NCI-H1930 (cell line): ENCODE measurements around the gene EEFSEC.

Experiments
- DNase-seq, 2 experiments: peaks; one replicate each; lab custom pipeline; 2025; lab: John Stamatoyannopoulos, UW

EEFSEC gene

DNA sequence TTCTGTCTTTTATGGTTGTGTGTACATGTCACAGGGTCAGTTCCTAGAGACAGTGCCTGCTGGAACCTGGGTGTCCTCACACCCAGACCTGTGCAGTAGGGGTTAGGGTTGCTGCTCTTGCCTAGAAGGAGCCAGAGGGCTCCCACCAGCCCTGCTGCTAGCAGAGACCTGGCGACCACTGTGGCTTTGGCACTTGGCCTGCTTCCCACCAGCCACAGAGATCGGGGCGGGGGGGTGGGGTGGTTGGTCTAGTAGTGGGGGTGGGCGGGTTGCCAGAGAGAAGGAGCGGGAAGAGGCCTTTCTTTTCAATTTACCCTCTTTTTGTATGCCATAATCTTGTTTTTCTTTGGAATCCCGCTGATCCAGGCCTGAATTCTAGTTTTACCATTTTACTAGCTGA is 29.4 kb downstream of the EEFSEC start:
- no peak for DNase-seq

DNA sequence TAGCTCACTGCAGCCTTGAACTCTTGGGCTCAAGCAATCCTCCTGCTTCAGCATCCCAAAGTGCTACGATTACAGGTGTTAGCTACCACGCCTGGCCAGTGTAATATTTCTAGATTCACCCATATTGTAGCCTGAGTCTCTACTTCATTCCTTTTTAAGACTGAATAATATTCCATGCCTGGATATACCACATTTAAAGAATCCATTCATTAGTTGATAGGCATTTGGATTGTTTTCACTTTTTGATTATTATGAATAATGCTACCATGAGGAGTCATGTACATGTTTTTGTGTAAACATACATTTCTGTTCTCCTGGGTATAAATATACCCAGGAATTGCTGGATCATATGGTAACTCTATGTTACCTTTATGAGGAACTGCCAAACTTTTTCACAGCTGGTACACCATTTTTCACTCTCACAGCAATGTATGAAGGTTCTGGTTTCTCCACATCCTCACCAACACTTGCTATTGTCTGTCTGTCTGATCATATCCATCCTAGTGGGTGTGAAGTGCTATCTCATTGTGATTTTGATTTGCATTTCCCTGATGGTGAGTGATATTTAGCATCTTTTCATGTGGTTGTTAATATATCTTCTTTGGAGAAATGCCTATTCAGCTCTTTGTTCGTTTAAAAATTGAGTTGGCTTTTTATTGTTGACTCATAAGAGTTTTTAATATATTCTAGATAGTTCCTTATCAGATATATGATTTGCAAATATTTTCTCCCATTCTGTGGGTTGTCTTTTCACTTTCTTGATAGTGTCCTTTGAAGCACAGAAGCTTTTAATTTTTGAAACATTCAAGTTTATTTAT is 32.6 kb downstream of the EEFSEC start:
- DNase-seq, result no peak

DNA sequence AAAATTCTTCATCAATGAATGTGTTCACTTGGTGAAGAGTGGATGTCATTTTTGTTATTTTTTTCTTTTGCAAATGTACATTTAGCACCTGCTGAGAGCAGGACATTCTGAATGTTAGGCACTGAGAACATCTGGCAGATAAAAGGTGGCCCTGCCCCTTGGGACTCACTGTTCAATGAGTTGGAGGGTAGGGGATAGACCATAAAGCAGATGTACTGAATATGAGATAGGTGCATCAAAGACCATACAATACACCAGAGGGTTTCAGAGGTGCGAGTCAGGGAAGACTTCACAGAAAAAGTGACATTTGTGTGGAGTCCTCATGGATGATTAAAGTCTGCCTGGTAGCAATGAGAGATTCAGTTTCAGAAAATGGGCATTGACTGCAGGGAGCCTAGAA is 34.2 kb downstream of the EEFSEC start:
- no peak for DNase-seq

DNA sequence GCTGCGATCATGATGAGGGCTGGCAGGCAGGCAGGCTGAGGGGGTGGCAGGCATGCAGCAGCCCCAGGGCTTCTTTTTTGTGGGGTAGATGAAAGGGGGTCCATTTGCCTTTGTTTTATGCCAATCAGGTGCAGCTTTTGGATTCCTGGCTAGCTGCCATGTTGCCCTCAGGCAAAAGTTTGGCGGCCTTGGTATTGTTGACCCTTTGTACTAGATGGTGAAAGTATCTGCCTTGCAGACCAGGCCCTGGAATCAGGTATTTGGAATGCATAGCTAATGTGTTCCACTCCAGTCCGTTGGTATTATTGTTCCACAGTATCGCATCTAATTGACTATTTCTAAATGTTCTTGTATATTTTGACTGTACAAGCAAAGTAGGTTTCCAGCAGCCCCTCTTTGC is 35.0 kb downstream of the EEFSEC start:
- no peak for DNase-seq

DNA sequence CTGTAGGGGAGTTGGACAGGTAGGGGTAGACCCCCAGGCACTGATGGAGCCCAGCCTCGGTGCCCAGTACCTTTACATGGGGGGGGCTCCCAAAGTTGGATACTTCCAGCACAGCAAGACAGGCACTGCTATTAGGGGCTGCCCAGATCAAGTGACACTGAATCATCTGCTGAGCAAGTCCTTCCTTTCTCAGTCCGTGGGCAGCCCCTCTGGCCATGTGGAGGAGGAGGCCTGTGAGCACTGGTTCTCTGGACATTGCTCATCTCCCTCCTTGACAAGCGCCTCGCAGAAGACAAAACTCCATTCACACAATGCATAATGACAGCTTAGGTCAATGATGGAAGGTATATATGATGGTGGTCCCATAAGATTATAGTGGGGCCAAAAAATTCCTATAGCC is 35.7 kb downstream of the EEFSEC start:
- no peak for DNase-seq

DNA sequence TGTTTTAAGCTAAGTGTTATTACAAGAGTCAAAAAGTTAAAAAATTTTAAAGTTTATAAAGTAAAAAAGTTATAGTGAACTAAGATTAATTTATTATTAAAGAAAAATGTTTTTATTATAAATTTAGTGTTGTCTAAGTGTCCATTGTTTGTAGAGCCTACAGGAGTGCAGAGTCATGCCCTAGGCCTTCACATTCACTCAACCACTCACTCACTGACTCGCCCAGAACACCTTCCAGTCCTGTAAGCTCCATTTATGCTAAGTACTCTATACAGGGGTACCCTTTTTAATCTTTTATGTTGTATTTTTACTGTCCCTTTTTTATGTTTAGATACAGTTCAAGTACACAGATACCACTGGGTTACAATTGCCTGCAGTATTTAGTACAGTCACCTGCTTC is 37.2 kb downstream of the EEFSEC start:
- DNase-seq, result no peak

DNA sequence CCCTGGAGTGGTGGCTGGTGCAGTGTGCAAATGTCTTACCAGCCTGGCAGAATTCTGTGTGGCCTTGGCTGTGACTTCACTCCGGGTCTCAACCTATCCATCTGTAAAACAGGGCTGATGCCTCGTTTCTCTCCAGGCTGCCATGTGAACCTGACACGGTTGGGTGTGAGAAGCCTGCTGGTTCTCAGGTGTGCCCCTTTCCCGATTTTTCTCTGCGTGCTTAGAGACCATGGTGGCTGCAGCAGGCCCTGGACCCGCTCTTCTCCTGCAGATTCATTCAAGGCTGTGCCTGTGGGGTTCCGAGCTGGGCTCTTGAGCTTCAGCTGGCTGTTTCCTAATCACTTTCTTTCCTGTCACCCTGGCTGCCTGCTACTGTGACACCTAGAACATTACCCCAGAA is 38.9 kb downstream of the EEFSEC start:
- DNase-seq, result no peak

DNA sequence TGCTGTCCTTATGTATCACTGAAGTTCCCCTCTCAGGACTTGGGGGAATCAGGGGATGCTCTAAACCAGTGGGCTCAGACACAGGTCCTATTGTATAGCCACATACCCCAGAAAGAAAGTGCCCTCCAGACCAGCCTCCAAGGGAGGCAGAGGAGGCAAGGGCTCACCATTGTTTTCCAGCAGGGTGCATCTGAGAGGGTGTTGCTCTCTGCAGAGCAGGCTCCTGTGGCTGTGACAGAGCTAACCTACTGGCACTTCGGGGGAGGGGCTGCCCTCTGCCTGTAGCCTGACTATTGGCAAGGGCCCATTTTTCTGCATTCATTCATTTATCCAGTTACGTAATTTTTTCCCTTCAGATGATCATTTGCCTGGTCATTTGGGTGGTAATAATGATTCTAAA is 39.9 kb downstream of the EEFSEC start:
- no peak for DNase-seq

DNA sequence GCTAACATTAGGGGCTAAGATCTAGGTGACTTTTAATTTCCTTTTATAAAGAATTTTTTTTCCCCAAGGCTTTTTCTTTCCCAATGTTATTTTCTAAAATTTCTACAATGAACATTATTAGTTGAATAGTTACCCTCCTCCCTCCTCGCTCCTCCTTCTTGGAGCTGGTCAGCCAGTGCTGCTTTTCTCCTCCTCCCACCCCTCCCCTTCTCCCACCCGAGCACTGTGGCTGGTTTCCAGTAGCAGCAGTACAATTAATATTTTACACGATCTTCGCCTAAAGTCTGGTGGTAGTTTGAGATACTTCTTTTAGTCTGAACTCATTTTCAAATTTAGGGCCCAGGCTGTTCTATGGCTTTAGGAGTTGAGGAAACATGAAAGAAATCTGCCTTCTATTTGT is 41.6 kb downstream of the EEFSEC start:
- DNase-seq, result no peak

DNA sequence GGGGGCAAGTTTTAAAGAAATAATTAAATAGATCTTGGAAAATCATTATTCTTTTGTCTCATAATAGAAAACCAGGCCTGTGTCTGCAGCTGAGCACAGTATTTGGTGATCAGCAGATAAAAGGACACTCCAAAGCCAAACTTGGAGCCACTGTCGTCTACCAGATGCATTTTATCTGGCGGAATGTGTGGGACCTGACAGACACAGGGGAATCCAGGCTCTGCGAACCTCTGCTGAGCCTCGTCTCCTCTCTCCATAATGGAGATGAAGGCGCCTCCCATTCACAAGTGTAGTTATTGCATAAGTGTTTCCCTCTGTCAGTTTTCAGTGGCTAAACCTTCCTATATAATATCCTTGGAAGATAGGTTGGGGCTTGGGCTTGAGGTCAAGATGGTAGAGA is 42.1 kb downstream of the EEFSEC start:
- DNase-seq, result no peak

DNA sequence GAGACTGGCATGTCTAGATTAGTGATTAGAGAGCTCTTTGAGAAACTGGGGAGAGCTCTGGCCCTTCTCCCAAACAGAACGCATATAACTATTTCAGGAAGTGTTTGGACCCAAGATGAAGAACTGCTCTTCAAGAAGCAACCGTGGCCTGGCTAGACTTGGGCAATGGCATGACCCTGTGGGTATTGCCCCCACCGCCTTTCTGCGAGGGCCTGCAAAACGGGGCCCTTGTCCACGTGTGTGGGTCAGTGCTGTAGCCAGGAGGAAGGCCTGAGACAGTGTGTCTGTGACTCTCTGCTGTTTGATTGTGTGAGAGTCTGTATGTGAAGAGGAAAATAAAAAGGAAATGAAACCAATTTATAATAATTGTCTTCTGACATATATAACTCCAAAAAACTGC is 42.5 kb downstream of the EEFSEC start:
- no peak for DNase-seq

DNA sequence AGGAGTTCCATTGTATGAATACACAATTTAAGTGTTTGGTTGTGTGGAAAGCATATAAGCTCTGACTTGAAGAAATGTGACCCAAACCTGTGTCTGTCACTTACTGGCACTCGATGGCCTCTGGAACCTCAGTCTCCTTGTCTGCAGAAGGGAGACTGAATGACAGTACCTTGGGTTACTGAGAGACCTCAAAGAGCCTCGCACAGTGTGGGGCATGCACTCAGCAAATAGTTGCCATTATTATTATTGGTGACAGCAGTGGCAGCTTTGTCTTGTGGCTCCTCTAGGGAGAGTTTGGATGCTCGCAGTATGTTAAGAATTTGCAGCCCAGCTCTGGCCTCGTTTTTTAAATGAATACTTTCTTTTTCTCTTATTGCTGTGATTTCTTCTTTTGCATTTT is 43.4 kb downstream of the EEFSEC start:
- no peak for DNase-seq

DNA sequence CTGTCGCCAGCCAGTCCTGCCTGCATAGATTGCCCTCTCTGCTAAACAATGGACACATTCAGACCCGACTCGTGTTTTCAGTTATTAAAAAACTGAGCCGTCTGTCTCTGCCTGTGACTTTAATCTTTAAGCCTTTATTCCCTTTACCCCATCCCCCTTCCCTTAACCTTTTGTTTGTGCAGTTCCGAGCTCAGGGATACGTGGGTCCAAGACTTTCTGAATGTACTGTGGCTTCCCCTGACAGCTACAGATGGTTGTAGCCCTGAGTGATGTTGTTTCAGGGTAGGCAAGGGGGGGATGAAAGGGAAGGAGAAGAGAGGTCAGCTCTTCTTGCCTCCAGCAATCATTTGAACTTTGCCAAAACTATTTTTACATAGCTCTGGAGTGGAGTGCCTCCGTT is 44.6 kb downstream of the EEFSEC start:
- no peak for DNase-seq

DNA sequence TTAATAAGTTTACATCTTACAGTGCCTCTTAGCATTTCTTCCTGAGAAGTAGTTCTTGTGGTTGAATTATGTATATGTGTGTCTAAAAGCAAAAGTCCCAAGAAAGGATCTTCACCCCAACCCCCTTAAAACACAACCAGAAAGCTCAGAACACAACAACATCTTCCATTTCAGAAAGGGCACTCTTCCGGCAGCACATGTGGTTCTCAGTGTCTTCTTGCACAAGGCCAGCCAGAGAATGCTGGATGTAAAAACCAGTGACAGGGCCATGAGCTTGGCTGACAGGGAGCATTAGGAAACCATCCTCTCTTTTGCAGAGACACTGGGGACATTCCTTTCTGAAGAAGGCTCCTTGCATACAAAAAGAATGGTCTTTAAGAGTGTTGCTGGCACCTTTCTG is 45.0 kb downstream of the EEFSEC start:
- no peak for DNase-seq

DNA sequence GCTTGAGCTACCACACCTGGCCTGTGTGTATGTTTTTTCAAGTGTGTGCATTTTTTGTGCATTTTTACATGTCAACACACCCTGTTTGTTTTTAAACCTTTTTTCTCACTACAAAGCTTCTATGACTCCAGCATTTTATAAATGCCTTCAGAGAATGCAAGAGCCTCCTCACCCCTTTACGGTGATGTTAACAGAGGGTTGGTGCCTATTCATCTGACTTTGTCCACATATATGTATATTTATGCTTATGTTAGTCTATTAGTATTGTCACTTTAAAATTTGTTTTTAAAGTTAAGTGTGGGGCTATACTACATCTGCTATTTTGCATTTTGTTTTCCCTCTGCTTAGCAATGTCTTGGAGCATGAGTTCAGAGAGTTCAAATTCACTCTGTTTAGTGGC is 45.8 kb downstream of the EEFSEC start:
- DNase-seq, result no peak

DNA sequence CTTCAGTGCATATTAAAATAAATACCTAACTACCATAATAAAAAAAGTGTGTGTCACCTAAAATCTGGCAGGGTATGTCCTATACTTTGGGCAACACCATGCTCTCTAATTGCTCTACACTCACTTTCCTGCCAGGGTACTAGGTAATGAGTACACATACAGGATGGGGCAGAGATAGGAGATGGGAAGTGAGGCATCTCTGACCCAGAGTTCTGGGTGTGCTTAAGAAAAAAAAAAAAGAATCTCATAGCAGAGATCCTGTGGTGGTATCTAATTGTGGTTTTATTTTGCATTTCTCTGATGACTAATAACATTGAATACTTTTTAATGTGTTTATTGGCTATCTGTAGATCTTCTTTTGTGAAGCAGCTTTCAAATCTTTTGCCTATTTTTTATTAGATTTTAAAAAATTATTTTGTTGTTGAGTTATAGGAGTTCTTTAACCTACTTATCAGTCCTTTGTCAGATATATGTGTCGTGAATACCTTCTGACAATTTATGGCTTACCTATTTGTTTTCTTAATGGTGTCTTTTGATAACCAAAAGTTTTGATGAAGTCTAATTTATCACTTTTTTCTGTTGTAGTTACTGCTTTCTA is 48.0 kb downstream of the EEFSEC start:
- no peak for DNase-seq

DNA sequence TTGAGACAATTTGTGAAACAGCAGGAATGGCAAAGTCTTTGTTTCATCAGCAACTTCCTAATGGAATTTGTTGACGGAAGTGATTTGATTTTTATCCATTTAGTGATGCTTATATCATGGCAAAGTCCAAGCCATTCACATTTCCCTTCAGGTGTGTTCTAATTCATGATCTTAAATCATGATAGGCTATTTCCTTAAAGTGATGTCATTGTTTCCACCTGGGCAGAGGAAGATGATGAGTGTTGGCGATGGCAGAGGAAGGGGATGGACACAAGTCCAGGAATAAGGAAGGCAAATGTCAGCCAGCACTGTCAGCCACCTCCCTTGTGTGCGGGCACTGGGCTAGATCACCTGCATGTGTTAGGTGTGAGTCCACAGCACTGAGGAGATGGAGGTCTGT is 49.9 kb downstream of the EEFSEC start:
- DNase-seq, result no peak

DNA sequence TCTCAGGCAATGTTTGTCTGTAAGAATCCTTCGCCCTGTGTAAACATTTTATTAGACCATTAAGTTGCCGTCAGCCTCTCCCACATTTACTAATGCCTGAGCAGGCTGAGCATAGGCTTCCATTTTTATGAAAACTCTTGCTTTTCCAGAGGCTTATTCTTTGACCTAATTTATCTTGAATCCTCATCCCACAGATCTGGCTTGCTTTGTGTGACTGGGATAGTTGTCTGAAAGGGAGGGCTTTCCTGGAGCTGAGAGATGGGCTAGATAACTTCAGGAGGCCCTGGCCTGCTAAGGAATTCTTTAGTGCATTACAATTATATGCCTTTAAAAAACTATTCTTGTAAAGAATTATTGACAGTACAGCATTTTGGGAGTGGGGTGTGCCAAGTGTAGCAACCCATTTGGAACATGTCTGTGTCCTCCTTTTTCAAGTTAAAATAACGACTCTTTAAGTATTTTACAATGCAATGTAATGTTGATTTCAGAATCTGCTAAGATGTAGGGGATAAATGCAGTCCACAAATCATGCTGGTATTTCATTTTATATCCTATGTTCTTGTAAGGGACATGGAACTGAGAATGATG is 52.4 kb downstream of the EEFSEC start:
- DNase-seq, result no peak

DNA sequence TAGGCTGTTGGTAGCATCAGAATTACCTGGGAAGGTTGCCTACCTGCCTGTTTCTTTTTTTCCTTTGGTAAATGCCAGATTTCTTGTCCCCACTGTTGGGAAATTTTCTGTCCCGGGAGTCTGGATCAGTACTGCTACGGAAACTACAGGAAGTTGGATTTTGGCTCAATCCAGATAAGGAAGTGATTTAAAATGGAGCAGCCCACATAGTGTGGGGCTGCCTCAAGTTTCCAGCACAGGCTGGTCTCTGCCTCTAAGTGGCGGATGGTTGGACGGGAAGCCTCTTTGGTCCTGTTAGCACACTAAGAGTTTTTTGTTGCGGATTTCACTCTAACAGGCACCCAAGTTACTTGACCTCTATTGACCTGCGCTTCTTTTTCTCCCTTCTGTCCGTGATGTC is 54.7 kb downstream of the EEFSEC start:
- DNase-seq, result no peak

DNA sequence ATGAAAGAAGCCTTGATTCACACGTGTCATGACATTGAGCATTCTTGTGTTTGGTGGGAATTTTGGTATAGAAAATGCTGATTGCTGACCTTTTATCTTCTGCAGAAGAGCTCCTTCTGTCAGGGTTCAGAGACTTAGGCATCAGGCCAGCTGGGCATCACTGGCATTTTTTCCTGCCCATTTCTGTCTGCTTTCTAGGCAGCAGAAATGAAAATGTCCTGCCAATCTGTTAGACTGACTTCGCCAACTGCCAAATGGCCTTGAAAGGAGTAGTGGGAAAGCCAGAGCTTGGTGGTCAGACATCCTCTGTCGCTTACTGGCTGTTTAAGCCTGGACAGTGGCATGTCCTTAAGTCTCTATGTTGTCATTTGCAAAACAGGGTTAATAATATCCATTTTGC is 57.4 kb downstream of the EEFSEC start:
- DNase-seq, result no peak

DNA sequence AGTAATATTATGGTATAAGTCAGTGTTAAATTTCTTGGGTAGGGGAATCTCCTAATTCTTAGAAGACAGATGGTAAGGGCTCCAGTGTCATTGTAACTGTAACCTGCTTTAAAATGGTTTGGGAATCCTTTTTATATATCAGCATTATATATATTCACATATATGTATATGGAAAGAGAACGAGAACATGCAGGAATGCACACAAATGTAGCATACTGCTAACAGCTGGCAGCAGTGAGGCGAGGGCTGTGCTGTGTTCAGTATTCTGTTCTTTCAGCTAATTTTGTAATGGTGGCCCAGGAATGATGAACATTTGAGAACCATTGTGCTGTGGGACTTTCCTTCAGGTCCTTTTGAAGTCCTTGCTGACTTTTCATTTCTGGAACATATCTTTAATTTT is 60.8 kb downstream of the EEFSEC start:
- DNase-seq, result no peak

DNA sequence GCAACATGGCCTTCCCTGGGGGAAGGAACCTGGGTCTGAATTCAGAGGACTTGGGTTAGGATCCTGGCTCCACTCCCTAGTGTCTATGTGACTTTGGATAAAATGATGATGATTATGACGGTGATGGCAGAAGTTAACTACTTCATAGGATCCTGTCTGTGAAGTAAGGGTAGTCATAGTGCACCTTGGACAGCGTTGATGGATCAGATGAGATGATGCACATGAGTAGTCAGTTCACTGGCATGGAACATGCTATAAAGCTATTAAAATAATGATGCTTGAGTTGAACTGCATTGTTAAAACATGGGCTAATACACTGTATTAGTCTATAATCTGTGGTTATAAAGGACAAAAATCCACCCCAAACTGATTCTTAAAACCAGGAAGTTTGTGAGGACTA is 62.0 kb downstream of the EEFSEC start:
- DNase-seq, result no peak

DNA sequence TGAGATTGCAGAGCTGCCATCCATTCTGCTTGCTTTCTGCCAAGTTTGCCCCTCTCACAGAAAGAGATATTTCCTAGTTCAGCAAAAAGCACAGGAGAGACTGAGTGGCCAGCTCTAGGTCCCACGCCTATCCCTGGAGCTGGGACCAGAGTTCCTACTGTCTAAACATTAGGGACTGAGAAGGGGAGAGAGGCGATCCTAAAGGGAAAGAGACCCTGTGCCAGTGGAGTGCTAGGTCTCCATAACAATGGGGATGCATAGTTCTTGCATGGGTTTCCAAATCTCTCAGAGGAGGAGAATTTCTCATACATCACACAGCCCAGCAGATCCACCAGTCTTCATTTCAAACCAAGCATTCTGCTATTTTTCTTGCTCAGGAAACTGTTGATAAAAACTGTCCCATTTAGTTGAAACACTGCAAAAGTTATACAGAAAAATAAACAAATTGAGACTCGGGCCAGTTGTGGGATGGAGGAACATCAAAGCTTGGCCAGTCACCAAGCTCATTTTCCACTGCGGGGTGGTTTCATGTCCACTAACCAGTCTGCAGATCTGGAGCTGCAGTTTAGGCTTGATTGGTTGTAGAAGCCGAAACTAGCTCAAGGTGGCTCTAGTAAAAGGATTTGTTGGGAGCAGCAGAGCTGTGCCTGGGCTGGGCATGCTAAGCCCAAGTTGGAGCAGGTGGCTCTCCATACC is 62.7 kb downstream of the EEFSEC start:
- no peak for DNase-seq
